ENCODE measurements around the gene PKNOX2.

DNA sequence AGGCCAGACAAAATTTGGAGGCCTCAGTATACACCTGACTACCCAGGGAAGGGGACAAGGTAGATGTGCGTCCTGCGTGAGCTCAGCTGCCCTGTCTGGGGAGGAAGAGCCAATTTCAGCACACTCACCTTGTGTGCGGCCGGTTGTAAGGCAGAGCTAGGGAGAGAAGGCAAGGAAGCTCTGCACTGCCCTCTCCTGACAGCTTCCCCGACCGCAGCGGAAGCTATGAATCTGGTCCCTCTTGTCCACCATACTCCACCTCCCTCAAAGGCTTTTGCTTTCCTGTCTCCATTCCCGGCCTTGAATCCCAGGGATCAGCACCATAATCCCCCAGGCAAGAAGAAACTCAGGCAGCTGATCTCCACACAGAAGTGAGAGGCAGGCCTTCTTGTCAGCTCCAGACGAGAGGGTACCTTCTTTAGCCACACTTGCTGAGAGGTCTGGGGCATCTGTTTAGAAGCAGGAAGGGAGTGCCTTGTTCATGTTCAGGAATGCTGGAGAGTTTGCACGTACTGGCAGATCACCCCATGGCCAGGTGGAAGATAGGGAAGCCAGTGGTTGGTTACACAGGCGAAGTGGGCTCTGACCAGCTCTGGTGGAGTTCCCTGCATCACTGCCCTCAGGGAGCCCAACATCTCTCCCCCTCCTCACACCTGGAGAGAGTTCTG, 269.0 kb downstream of the PKNOX2 start:
- TF ChIP-seq BRCA1 (IDR thresholded peaks at IDR 0.05; ENCODE audit: low read depth, low read length) = no peak
- TF ChIP-seq POLR2A (IDR thresholded peaks at IDR 0.05; ENCODE audit: control extremely low read depth in 1 of 2, low read depth in 2 of 2, low read length in 2 of 2) = no peak
- TF ChIP-seq RAD21 (IDR thresholded peaks at IDR 0.05 in 1 of 2, conservative IDR thresholded peaks at IDR 0.05 in 1 of 2; ENCODE audit: low read depth in 2 of 2, low read length in 2 of 2) = peak; percentile 68 to 76
- TF ChIP-seq, protein P1, sequence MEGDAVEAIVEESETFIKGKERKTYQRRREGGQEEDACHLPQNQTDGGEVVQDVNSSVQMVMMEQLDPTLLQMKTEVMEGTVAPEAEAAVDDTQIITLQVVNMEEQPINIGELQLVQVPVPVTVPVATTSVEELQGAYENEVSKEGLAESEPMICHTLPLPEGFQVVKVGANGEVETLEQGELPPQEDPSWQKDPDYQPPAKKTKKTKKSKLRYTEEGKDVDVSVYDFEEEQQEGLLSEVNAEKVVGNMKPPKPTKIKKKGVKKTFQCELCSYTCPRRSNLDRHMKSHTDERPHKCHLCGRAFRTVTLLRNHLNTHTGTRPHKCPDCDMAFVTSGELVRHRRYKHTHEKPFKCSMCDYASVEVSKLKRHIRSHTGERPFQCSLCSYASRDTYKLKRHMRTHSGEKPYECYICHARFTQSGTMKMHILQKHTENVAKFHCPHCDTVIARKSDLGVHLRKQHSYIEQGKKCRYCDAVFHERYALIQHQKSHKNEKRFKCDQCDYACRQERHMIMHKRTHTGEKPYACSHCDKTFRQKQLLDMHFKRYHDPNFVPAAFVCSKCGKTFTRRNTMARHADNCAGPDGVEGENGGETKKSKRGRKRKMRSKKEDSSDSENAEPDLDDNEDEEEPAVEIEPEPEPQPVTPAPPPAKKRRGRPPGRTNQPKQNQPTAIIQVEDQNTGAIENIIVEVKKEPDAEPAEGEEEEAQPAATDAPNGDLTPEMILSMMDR (IDR thresholded peaks at IDR 0.05; ENCODE audit: control extremely low read depth in 1 of 3, insufficient read depth in 1 of 3, low read depth in 1 of 3, low read length in 3 of 3) = peak; percentile 78 to 95 (median 88)
- TF ChIP-seq, protein P2, sequence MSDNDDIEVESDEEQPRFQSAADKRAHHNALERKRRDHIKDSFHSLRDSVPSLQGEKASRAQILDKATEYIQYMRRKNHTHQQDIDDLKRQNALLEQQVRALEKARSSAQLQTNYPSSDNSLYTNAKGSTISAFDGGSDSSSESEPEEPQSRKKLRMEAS (IDR thresholded peaks at IDR 0.05) = no peak
- no peak for TF ChIP-seq SIX5 (IDR thresholded peaks at IDR 0.05; ENCODE audit: low read depth, low read length)
- TF ChIP-seq POLR2AphosphoS5 (IDR thresholded peaks at IDR 0.05; ENCODE audit: low read depth, low read length) = no peak
- no peak for TF ChIP-seq EGR1 (IDR thresholded peaks at IDR 0.05; ENCODE audit: borderline replicate concordance, low read depth, low read length)
- no peak for TF ChIP-seq SIN3A (conservative IDR thresholded peaks at IDR 0.05 in 1 of 2, IDR thresholded peaks at IDR 0.05 in 1 of 2; ENCODE audit: low read depth in 1 of 2, low read length in 2 of 2)
- no peak for TF ChIP-seq EZH2 (IDR thresholded peaks at IDR 0.05; ENCODE audit: low read depth, low read length, severe bottlenecking)
- TF ChIP-seq CREB1 (IDR thresholded peaks at IDR 0.05) = 0 out of 2 replicates have a peak, but pooled peaks have one; percentile 11

Measured in H1 (cell line).